Measurements from ENCODE around the gene GID8. TPM values are rescaled to one million over a fixed set of nuclear protein-coding genes. Genes with fewer than 3 reads are reported as not detected.

Gene GID8
- total and polyA plus RNA-seq, 2 of the 13 experiments (the other 11 are each of a cell fraction or from before 2014, with no cell fraction given) = 39.6 to 59.8 TPM

- no peaks in the 10 kb centered on the region for H3K9me3 ChIP-seq (ENCODE audit: low read length)
- H3K36me3 ChIP-seq (replicated peaks in 1 of 2; ENCODE audit: control insufficient read depth in 1 of 2, insufficient read depth in 2 of 2, low read length in 2 of 2) = peaks cover 45 to 74% of the 10 kb centered on the region in 2 experiments
- ATAC-seq (peak; percentile 39), DNase-seq (ENCODE audit: low spot score) (no peak), FAIRE-seq (no peak)
- H3K4me3 ChIP-seq (replicated peaks in 1 of 3; ENCODE audit: insufficient read depth in 1 of 3, low read depth in 2 of 3, low read length in 3 of 3) = no peak overlapping the region
- ChIA-PET POLR2A (no interaction called here), CTCF (ENCODE audit: low intra/inter-chr PET ratio, low total read pairs) (no interaction called here)
- 96% methylated on average over 10 of the region's 14 CpGs for WGBS (ENCODE audit: low lambda C conversion rate)
- BruUV-seq (replicated peaks) = no TSS peak
- no peak overlapping the region for H3K27ac ChIP-seq (ENCODE audit: extremely low read length, insufficient read depth, low read length)
- no peaks in the 10 kb centered on the region for H3K27me3 ChIP-seq (ENCODE audit: control insufficient read depth in 1 of 2, insufficient read depth in 2 of 2, low read length in 2 of 2)
- H4K20me1 ChIP-seq (ENCODE audit: insufficient read depth, low read length) = no peaks in the 10 kb centered on the region
- H3K79me2 ChIP-seq (ENCODE audit: insufficient read depth, low read length) = no peaks in the 10 kb centered on the region
- peaks cover 4% of the 10 kb centered on the region; the same call in 1 of the 2 replicates for H3K4me1 ChIP-seq (ENCODE audit: insufficient read depth, low read length)
- no peak overlapping the region for H2AFZ ChIP-seq (ENCODE audit: low read length)
- in situ Hi-C loops (cut with HindIII; ENCODE audit: extremely low pct_ligation_motif_present, low pct_unique_long_range_greater_than_20kb) (no loop called here), intact Hi-C loops (cut with micrococcal nuclease; ENCODE audit: unreplicated experiment) (no loop called here)
- no peak overlapping the region for H3K9ac ChIP-seq (ENCODE audit: insufficient read depth, low read depth, low read length)
- no peak overlapping the region for H3K4me2 ChIP-seq (ENCODE audit: low read depth, low read length)
- TF ChIP-seq ELF1 (CRISPR knock-in tag; IDR thresholded peaks at IDR 0.05) (0 out of 2 replicates have a peak, but pooled peaks have one; percentile 11), KLF16 (CRISPR knock-in tag; IDR thresholded peaks at IDR 0.05) (0 out of 4 replicates have a peak, but pooled peaks of 1 of the 2 experiments have one; percentile 62), ZBTB33 (CRISPR knock-in tag; IDR thresholded peaks at IDR 0.05) (peak; percentile 30; the same call in 1 of the 2 replicates), ZSCAN31 (CRISPR knock-in tag; IDR thresholded peaks at IDR 0.05; ENCODE audit: low read depth) (no peak), ZNF280B (CRISPR knock-in tag; IDR thresholded peaks at IDR 0.05; ENCODE audit: borderline replicate concordance) (0 out of 2 replicates have a peak, but pooled peaks have one; percentile 23), ZNF557 (CRISPR knock-in tag; IDR thresholded peaks at IDR 0.05) (no peak), MAZ (IDR thresholded peaks at IDR 0.05; ENCODE audit: borderline replicate concordance, low read depth, low read length) (no peak), MAZ (CRISPR knock-in tag; IDR thresholded peaks at IDR 0.05; ENCODE audit: low read depth) (0 out of 2 replicates have a peak, but pooled peaks have one; percentile 23), ZFP91 (CRISPR knock-in tag; IDR thresholded peaks at IDR 0.05; ENCODE audit: borderline replicate concordance) (peak; percentile 48; the same call in 1 of the 2 replicates), ZNF768 (CRISPR knock-in tag; IDR thresholded peaks at IDR 0.05) (peak; percentile 43; the same call in 1 of the 2 replicates), PHF8 (CRISPR knock-in tag; IDR thresholded peaks at IDR 0.05) (0 out of 2 replicates have a peak, but pooled peaks have one; percentile 5), ZBTB38 (CRISPR knock-in tag; IDR thresholded peaks at IDR 0.05) (peak; percentile 47; the same call in 1 of the 2 replicates), ZNF687 (CRISPR knock-in tag; IDR thresholded peaks at IDR 0.05) (peak; percentile 49), ZNF607 (CRISPR knock-in tag; IDR thresholded peaks at IDR 0.05; ENCODE audit: borderline replicate concordance) (no peak), AGO2 (optimal IDR thresholded peaks at IDR 0.05; ENCODE audit: low read depth, low read length) (peak; percentile 83)
Measured at GRCh38 chr20:62893700-62894099, 44.2 kb upstream of the GID8 start.
